ENCODE results near the gene DNAJB8. TPM values are rescaled to one million over a fixed set of nuclear protein-coding genes. Genes with fewer than 3 reads are reported as not detected.

DNAJB8 gene
- total RNA-seq, 4 donors from 2014 or later: not detected

DNA sequence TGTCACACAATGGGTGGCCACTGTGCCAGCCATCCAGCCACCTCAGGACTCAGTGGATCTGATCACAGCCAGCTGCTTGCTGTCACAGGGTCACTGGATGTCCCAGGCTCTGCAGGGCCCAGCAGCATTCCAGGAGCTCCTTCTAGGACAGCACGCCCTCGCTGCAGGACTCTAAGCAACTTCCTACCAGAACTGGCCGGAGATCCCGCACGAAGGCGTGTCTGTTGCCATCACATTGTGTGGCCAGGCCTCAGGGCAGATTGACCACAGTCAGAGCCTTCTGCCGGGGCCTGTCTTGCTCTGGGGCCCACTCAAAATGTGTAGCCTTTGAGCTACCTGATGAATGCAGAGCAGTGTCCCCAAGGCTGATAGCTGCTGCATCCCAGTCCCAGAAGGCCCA lies 24.6 kb downstream of the DNAJB8 start:
- ATAC-seq: no peak
- intact Hi-C loops (cut with DNase I; ENCODE audit: low total_unique reads): no loop called here
- Histone ChIP-seq H3K4me3 (no peak overlapping the region), H3K4me1 (no peaks in the 10 kb centered on the region), H3K27me3 (no peaks in the 10 kb centered on the region), H3K36me3 (no peaks in the 10 kb centered on the region), H3K27ac (no peak overlapping the region), H3K9me3 (no peaks in the 10 kb centered on the region)
- DNase-seq: no peak
- in situ Hi-C loops (cut with MboI; ENCODE audit: low sequenced_read_pairs in 4 of 4): loop anchor here in 1 of 4 donors (25.0 kb wide), 1 partner anchor 145 kb away; no protein-coding TSS in a partner anchor
- TF ChIP-seq POLR2A (IDR thresholded peaks at IDR 0.05) (no peak), CTCF (IDR thresholded peaks at IDR 0.05 in 4 of 5, conservative IDR thresholded peaks at IDR 0.05 in 1 of 5) (no peak)

GRCh38 chr3:128439226-128439625 lies 27.5 kb downstream of the DNAJB8 start:
- H3K4me1 ChIP-seq: no peaks in the 10 kb centered on the region
- H3K9me3 ChIP-seq: no peaks in the 10 kb centered on the region
- no peak overlapping the region for H3K27ac ChIP-seq
- H3K4me3 ChIP-seq: no peak overlapping the region
- in situ Hi-C loops (cut with MboI; ENCODE audit: low sequenced_read_pairs in 4 of 4) (loop anchor here in 3 of 4 donors (10.0 to 25.0 kb wide), 2 partner anchors 148 to 156 kb away; no protein-coding TSS in a partner anchor), intact Hi-C loops (cut with DNase I; ENCODE audit: low total_unique reads) (loop anchor here (10.0 kb wide), 1 partner anchor 264 kb away; no protein-coding TSS in a partner anchor)
- peaks cover 0 to 2% (median under 1%) of the 10 kb centered on the region in 3 donors for H3K27me3 ChIP-seq
- TF ChIP-seq CTCF (IDR thresholded peaks at IDR 0.05 in 4 of 5, conservative IDR thresholded peaks at IDR 0.05 in 1 of 5) (no peak), POLR2A (IDR thresholded peaks at IDR 0.05) (no peak)
- ATAC-seq (no peak), DNase-seq (no peak)
- no peaks in the 10 kb centered on the region for H3K36me3 ChIP-seq

DNA sequence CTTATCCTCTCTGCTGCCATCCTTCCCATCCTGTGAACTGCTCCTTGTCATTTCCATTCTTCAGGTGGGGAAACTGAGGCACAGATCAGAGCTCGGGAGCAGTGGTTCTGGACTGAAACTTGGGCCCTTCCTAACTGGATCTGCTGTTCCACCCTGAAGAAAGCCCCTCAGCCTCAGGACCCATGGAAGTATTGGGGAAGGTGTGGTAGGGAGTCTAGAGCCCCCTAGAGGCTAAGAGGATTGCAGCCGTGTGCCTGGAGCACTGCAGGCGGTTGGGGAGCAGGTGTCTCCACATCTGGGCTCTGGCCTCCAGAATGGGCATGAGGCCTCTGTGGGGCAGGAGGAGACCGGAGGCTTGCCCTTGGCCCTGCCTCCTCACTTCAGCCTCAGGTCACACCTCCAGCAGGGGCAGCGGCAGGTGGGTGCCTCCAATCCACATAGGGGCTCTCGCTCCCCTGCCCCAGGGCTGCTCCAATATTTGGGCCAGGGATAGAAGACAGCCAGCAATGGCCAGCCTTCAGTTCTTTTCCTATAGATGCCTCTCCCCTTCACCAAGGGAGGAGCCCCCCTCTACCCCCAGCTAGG lies 28.1 kb downstream of the DNAJB8 start:
- Histone ChIP-seq H3K27me3 (peaks cover 3 to 8% (median 7%) of the 10 kb centered on the region in 3 donors), H3K4me1 (no peaks in the 10 kb centered on the region), H3K36me3 (no peaks in the 10 kb centered on the region), H3K9me3 (no peaks in the 10 kb centered on the region), H3K27ac (no peak overlapping the region), H3K4me3 (no peak overlapping the region)
- no peak for ATAC-seq
- TF ChIP-seq CTCF (IDR thresholded peaks at IDR 0.05 in 4 of 5, conservative IDR thresholded peaks at IDR 0.05 in 1 of 5) (peak in 1 of 5 experiments; percentile 24), POLR2A (IDR thresholded peaks at IDR 0.05) (no peak)
- in situ Hi-C loops (cut with MboI; ENCODE audit: low sequenced_read_pairs in 4 of 4) (loop anchor here in 3 of 4 donors (10.0 to 25.0 kb wide), 2 partner anchors 149 to 156 kb away; no protein-coding TSS in a partner anchor), intact Hi-C loops (cut with DNase I; ENCODE audit: low total_unique reads) (loop anchor here (10.0 kb wide), 1 partner anchor 264 kb away; no protein-coding TSS in a partner anchor)
- DNase-seq: no peak

DNA sequence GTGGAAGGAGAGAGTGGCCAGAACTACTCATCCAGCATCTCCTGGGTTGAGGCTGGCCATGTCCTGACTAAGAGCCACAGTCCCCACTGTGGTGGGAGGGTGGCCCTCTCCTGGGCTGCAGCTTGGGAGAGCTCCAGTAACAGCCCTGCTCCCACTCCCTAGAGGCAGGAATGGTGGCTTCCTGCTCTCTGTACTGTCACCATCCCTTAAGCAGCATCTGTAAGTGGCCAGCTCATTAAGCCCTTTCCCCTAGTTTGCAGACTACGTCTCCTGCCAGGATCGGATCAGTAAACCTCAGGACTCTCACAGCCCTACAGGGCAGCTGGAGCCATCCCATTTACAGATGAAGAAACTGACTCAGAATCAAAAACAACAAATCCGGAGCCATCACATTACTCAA lies 30.5 kb downstream of the DNAJB8 start:
- intact Hi-C loops (cut with DNase I; ENCODE audit: low total_unique reads) (loop anchor here (10.0 kb wide), 1 partner anchor 261 kb away; no protein-coding TSS in a partner anchor), in situ Hi-C loops (cut with MboI; ENCODE audit: low sequenced_read_pairs in 4 of 4) (loop anchor here in 3 of 4 donors (10.0 to 25.0 kb wide), 2 partner anchors 151 to 159 kb away; no protein-coding TSS in a partner anchor)
- peaks cover 0 to 3% of the 10 kb centered on the region in 2 donors for H3K4me1 ChIP-seq
- no peaks in the 10 kb centered on the region for H3K36me3 ChIP-seq
- no peak for ATAC-seq
- no peak overlapping the region for H3K4me3 ChIP-seq
- H3K9me3 ChIP-seq: no peaks in the 10 kb centered on the region
- no peak for DNase-seq
- TF ChIP-seq CTCF (IDR thresholded peaks at IDR 0.05 in 4 of 5, conservative IDR thresholded peaks at IDR 0.05 in 1 of 5): no peak
- TF ChIP-seq POLR2A (IDR thresholded peaks at IDR 0.05): no peak
- no peak overlapping the region for H3K27ac ChIP-seq
- peaks cover 16 to 31% (median 23%) of the 10 kb centered on the region in 3 donors for H3K27me3 ChIP-seq
